ENCODE data around the gene XPR1.

Gene XPR1

GRCh38 chr1:180615493-180616290 is 16.1 kb upstream of the XPR1 start:
- DNase-seq = no peak

GRCh38 chr1:180616439-180616838 is 15.4 kb upstream of the XPR1 start:
- no peak for DNase-seq

GRCh38 chr1:180617774-180618395 is 13.9 kb upstream of the XPR1 start:
- DNase-seq = no peak

GRCh38 chr1:180620581-180620980 is 11.2 kb upstream of the XPR1 start:
- no peak for DNase-seq

- DNase-seq = no peak
Measured at GRCh38 chr1:180622658-180623508, 8.9 kb upstream of the XPR1 start.

GRCh38 chr1:180623579-180624347 is 8.1 kb upstream of the XPR1 start:
- no peak for DNase-seq

- DNase-seq = no peak
Measured at GRCh38 chr1:180626711-180627110, 5.1 kb upstream of the XPR1 start.

- no peak for DNase-seq
Measured at GRCh38 chr1:180627411-180627810, 4.4 kb upstream of the XPR1 start.

- DNase-seq = no peak
Measured at GRCh38 chr1:180628646-180629045, 3.2 kb upstream of the XPR1 start.

- DNase-seq = no peak
Measured at GRCh38 chr1:180630408-180631193, 1.2 kb upstream of the XPR1 start.

- no peak for DNase-seq
Measured at GRCh38 chr1:180631194-180631765, 542 bp upstream of the XPR1 start.

GRCh38 chr1:180632326-180633056 is 669 bp downstream of the XPR1 start:
- no peak for DNase-seq

GRCh38 chr1:180633057-180634056 is 1.5 kb downstream of the XPR1 start:
- DNase-seq = peak; percentile 35

- DNase-seq = no peak
Measured at GRCh38 chr1:180636138-180636537, 4.3 kb downstream of the XPR1 start.

- no peak for DNase-seq
Measured at GRCh38 chr1:180639871-180640270, 8.0 kb downstream of the XPR1 start.

- DNase-seq = no peak
Measured at GRCh38 chr1:180640531-180640949, 8.7 kb downstream of the XPR1 start.

- no peak for DNase-seq
Measured at GRCh38 chr1:180641662-180642061, 9.8 kb downstream of the XPR1 start.

GRCh38 chr1:180642781-180643180 is 11.0 kb downstream of the XPR1 start:
- DNase-seq = no peak

GRCh38 chr1:180643693-180644092 is 11.9 kb downstream of the XPR1 start:
- peak; percentile 37 for DNase-seq

Data from NCI-H1694 treated with DMSO at 0.1 percent for 48 hours (cell line).